WTC11 (cell line): ENCODE data around the gene AMN. TPM values are rescaled to one million over a fixed set of nuclear protein-coding genes. Genes with fewer than 3 reads are reported as not detected.

ENCODE experiments used
- ATAC-seq: fragments of 200-7000 bp; cut with Tn5 transposase; 2 replicates; pipeline ENCODE4 v1.10.0; 2021; ENCODE audit warnings: mild to moderate bottlenecking, moderate library complexity
- CTCF ChIA-PET: fragments of 300-600 bp; sonication (Branson Sonifier 250); formaldehyde crosslinking; loops from one replicate; lab custom pipeline; 2021; ENCODE audit warnings: antibody characterized with exemption; lab: Charles Lee
- POLR2A ChIA-PET: fragments of 350-600 bp; sonication (Branson Sonifier 250); formaldehyde crosslinking; loops from one replicate; lab custom pipeline; 2021; ENCODE audit warnings: antibody characterized with exemption; lab: Charles Lee
- DNase-seq: peaks from one replicate; pipeline ENCODE4 v3.0.0; 2021; ENCODE audit warnings: low spot score
- H3K27ac Mint-ChIP-seq: 2 replicates; pipeline ENCODE4 v1.8.0; 2021; ENCODE audit warnings: mixed read lengths
- H3K27me3 Mint-ChIP-seq: 2 replicates; pipeline ENCODE4 v1.8.0; 2021; ENCODE audit warnings: low read depth, mild to moderate bottlenecking, moderate library complexity, mixed read lengths
- H3K36me3 Mint-ChIP-seq: 2 replicates; pipeline ENCODE4 v1.8.0; 2021; ENCODE audit warnings: mixed read lengths
- H3K4me1 Mint-ChIP-seq: 2 replicates; pipeline ENCODE4 v1.8.0; 2022; ENCODE audit warnings: mixed read lengths
- H3K4me3 Mint-ChIP-seq: 2 replicates; pipeline ENCODE4 v1.8.0; 2021; ENCODE audit warnings: mild to moderate bottlenecking, moderate library complexity, mixed read lengths
- H3K9me3 Mint-ChIP-seq: 2 replicates; pipeline ENCODE4 v1.8.0; 2021; ENCODE audit warnings: mixed read lengths
- CBFB ChIP-seq: sonication (generic); formaldehyde crosslinking; IDR thresholded peaks from 2 replicates; pipeline ENCODE4 v1.8.1; 2022; ENCODE audit warnings: mild to moderate bottlenecking, low read depth, missing genetic modification reagents
- FOXJ3 ChIP-seq: sonication (generic); formaldehyde crosslinking; IDR thresholded peaks from 2 replicates; pipeline ENCODE4 v1.9.0; 2021; ENCODE audit warnings: missing genetic modification reagents, mild to moderate bottlenecking, borderline replicate concordance
- GTF2I ChIP-seq: fragments of 250-450 bp; sonication (Bioruptor Pico); conservative IDR thresholded peaks from 2 replicates; pipeline ENCODE4 v1.4.0; 2021; ENCODE audit warnings: mild to moderate bottlenecking
- IRF2 ChIP-seq: sonication (generic); formaldehyde crosslinking; IDR thresholded peaks from 2 replicates; pipeline ENCODE4 v1.8.0; 2022; ENCODE audit warnings: low read depth, missing genetic modification reagents, borderline replicate concordance
- NFATC4 ChIP-seq: fragments of 250-450 bp; sonication (Bioruptor Pico); IDR thresholded peaks from 2 replicates; pipeline ENCODE4 v1.9.0; 2021; ENCODE audit warnings: mild to moderate bottlenecking
- RELA ChIP-seq: sonication (generic); formaldehyde crosslinking; IDR thresholded peaks from 2 replicates; pipeline ENCODE4 v1.8.1; 2022; ENCODE audit warnings: missing genetic modification reagents, mild to moderate bottlenecking, borderline replicate concordance
- total RNA-seq: library from RNA; stranded (reverse); gene quantifications from 3 replicates; pipeline ENCODE4 v1.2.3, GENCODE V29; 2021
- TF ChIP-seq, protein P1 (sequence below): sonication (generic); formaldehyde crosslinking; IDR thresholded peaks from 2 replicates; pipeline ENCODE4 v1.8.0; 2022; ENCODE audit warnings: mild to moderate bottlenecking, missing genetic modification reagents
- TF ChIP-seq, protein P2 (sequence below): sonication (generic); formaldehyde crosslinking; IDR thresholded peaks from 2 replicates; pipeline ENCODE4 v1.8.0; 2022; ENCODE audit warnings: missing genetic modification reagents
- TF ChIP-seq, protein P3 (sequence below): fragments of 250-450 bp; sonication (Bioruptor Pico); IDR thresholded peaks from 2 replicates; pipeline ENCODE4 v1.9.0; 2021; ENCODE audit warnings: mild to moderate bottlenecking, borderline replicate concordance
- TF ChIP-seq, protein P4 (sequence below): sonication (generic); formaldehyde crosslinking; IDR thresholded peaks from 2 replicates; pipeline ENCODE4 v1.8.0; 2022; ENCODE audit warnings: mild to moderate bottlenecking, missing genetic modification reagents
- TF ChIP-seq, protein P5 (sequence below): fragments of 200-600 bp; IDR thresholded peaks from 2 replicates; pipeline ENCODE4 v1.8.0; 2022; ENCODE audit warnings: antibody characterized with exemption
- TF ChIP-seq, protein P6 (sequence below): fragments of 250-450 bp; sonication (Bioruptor Pico); IDR thresholded peaks from 2 replicates; pipeline ENCODE4 v1.8.0; 2021; ENCODE audit warnings: mild to moderate bottlenecking
- TF ChIP-seq, protein P7 (sequence below): sonication (generic); formaldehyde crosslinking; IDR thresholded peaks from 2 replicates; pipeline ENCODE4 v1.8.0; 2023; ENCODE audit warnings: missing genetic modification reagents
- TF ChIP-seq, protein P8 (sequence below): fragments of 250-450 bp; sonication (Bioruptor Pico); IDR thresholded peaks from 2 replicates; pipeline ENCODE4 v2.1.2; 2022; ENCODE audit warnings: mild to moderate bottlenecking, moderate library complexity
- TF ChIP-seq, protein P9 (sequence below): sonication (generic); formaldehyde crosslinking; IDR thresholded peaks from 2 replicates; pipeline ENCODE4 v1.8.1; 2023; ENCODE audit warnings: mild to moderate bottlenecking, missing genetic modification reagents, moderate library complexity
- TF ChIP-seq, protein P10 (sequence below): sonication (generic); formaldehyde crosslinking; IDR thresholded peaks from 2 replicates; pipeline ENCODE4 v1.8.1; 2023; ENCODE audit warnings: mild to moderate bottlenecking, missing genetic modification reagents, moderate library complexity

Gene AMN
- total RNA-seq, 1 experiment from 2014 or later = 2.8 TPM

DNA sequence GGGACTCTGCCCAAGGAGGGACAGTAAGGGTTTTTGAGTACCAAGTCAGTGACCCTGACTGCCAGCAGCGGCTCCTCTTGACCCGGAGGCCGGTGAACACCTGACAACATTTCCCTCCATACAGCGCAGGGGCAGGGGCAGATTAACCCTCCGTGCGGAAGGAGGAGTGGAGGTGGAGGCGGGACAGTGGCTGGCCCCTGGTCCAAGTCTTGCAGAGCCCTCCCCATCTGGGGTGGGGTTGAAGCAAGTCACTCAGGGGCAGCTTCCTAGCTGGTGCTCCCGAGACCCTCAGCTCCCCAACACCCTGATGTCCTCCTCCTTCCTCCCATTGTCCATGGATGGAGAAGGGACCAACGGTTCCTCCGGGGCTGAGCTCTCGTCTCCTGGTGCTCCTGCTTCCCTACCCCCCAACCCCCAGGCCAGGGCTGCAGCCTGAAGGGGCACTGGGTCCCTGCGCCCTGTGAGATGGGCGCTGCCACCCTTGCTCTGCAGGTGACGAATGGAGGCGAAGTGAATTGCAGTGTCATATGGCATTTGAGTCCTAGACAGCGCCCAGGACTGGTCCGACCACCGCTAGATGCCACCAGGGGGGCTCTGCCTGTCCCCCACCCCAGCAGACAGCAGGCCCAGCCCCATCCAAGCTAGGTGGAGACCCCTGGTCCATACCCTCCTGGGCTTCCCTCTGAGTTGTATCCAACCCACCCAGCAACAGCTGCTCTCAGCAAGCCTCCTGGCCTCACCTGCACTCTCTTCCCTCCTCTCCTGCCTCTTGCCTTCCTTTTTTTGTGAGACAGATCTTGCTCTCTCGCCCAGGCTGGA, 7.0 kb upstream of the AMN start (continued):
- TF ChIP-seq, protein P1, sequence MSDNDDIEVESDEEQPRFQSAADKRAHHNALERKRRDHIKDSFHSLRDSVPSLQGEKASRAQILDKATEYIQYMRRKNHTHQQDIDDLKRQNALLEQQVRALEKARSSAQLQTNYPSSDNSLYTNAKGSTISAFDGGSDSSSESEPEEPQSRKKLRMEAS = no peak
- TF ChIP-seq, protein P2, sequence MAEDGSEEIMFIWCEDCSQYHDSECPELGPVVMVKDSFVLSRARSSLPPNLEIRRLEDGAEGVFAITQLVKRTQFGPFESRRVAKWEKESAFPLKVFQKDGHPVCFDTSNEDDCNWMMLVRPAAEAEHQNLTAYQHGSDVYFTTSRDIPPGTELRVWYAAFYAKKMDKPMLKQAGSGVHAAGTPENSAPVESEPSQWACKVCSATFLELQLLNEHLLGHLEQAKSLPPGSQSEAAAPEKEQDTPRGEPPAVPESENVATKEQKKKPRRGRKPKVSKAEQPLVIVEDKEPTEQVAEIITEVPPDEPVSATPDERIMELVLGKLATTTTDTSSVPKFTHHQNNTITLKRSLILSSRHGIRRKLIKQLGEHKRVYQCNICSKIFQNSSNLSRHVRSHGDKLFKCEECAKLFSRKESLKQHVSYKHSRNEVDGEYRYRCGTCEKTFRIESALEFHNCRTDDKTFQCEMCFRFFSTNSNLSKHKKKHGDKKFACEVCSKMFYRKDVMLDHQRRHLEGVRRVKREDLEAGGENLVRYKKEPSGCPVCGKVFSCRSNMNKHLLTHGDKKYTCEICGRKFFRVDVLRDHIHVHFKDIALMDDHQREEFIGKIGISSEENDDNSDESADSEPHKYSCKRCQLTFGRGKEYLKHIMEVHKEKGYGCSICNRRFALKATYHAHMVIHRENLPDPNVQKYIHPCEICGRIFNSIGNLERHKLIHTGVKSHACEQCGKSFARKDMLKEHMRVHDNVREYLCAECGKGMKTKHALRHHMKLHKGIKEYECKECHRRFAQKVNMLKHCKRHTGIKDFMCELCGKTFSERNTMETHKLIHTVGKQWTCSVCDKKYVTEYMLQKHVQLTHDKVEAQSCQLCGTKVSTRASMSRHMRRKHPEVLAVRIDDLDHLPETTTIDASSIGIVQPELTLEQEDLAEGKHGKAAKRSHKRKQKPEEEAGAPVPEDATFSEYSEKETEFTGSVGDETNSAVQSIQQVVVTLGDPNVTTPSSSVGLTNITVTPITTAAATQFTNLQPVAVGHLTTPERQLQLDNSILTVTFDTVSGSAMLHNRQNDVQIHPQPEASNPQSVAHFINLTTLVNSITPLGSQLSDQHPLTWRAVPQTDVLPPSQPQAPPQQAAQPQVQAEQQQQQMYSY (CRISPR knock-in tag) = no peak
- TF ChIP-seq, protein P3, sequence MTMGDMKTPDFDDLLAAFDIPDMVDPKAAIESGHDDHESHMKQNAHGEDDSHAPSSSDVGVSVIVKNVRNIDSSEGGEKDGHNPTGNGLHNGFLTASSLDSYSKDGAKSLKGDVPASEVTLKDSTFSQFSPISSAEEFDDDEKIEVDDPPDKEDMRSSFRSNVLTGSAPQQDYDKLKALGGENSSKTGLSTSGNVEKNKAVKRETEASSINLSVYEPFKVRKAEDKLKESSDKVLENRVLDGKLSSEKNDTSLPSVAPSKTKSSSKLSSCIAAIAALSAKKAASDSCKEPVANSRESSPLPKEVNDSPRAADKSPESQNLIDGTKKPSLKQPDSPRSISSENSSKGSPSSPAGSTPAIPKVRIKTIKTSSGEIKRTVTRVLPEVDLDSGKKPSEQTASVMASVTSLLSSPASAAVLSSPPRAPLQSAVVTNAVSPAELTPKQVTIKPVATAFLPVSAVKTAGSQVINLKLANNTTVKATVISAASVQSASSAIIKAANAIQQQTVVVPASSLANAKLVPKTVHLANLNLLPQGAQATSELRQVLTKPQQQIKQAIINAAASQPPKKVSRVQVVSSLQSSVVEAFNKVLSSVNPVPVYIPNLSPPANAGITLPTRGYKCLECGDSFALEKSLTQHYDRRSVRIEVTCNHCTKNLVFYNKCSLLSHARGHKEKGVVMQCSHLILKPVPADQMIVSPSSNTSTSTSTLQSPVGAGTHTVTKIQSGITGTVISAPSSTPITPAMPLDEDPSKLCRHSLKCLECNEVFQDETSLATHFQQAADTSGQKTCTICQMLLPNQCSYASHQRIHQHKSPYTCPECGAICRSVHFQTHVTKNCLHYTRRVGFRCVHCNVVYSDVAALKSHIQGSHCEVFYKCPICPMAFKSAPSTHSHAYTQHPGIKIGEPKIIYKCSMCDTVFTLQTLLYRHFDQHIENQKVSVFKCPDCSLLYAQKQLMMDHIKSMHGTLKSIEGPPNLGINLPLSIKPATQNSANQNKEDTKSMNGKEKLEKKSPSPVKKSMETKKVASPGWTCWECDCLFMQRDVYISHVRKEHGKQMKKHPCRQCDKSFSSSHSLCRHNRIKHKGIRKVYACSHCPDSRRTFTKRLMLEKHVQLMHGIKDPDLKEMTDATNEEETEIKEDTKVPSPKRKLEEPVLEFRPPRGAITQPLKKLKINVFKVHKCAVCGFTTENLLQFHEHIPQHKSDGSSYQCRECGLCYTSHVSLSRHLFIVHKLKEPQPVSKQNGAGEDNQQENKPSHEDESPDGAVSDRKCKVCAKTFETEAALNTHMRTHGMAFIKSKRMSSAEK (CRISPR knock-in tag) = no peak
- TF ChIP-seq, protein P4, sequence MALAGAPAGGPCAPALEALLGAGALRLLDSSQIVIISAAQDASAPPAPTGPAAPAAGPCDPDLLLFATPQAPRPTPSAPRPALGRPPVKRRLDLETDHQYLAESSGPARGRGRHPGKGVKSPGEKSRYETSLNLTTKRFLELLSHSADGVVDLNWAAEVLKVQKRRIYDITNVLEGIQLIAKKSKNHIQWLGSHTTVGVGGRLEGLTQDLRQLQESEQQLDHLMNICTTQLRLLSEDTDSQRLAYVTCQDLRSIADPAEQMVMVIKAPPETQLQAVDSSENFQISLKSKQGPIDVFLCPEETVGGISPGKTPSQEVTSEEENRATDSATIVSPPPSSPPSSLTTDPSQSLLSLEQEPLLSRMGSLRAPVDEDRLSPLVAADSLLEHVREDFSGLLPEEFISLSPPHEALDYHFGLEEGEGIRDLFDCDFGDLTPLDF (CRISPR knock-in tag) = no peak
- TF ChIP-seq CBFB (CRISPR knock-in tag) (no peak), FOXJ3 (CRISPR knock-in tag) (no peak), IRF2 (CRISPR knock-in tag) (no peak)

DNA sequence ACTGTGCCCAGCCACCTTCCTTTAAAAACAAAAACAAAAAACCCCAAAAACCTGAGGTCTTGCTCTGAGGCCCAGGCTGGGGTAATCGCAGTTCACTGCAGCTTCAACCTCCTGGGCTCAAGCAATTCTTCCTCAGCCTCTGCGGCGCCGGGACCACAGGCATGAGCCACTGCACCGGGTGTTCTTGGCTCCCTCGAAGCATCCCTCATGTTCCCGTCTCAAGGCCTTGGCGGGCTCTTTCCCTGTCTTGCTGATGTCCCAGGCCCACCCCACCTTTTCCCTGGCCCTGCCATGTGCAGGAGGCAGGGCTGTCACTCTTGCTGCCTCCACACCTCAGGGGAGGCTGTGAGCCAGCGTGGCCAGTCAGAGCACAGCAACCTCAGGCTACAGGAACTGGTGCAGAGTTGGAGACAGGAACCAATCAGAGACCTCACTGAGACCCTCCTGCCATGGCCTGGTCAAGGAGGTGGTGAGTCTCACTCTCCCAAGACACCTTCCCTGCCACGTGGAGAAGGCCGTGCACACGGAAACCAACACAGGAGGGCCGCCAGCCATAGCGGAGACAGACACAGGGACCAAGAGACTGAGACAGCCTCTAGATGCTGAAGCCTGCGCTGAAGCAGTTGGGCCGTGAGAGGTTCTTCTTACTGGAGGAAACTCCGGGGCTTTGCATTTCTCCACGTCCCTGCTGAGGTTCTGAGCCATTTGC, 6.0 kb upstream of the AMN start:
- ChIA-PET POLR2A (no interaction called here), CTCF (interaction anchor here (0.7 to 2.7 kb wide), 5 partner anchors 131 to 222 kb away, joined by 3 to 14 read pairs (median 9); no protein-coding TSS in a partner anchor)
- no peaks in the 10 kb centered on the region for H3K4me1 Mint-ChIP-seq
- ATAC-seq (no peak), DNase-seq (no peak)
- no peaks in the 10 kb centered on the region for H3K9me3 Mint-ChIP-seq
- H3K4me3 Mint-ChIP-seq = no peak overlapping the region
- no peak overlapping the region for H3K27ac Mint-ChIP-seq
- H3K36me3 Mint-ChIP-seq = no peaks in the 10 kb centered on the region
- H3K27me3 Mint-ChIP-seq = no peaks in the 10 kb centered on the region
- TF ChIP-seq, protein P5, sequence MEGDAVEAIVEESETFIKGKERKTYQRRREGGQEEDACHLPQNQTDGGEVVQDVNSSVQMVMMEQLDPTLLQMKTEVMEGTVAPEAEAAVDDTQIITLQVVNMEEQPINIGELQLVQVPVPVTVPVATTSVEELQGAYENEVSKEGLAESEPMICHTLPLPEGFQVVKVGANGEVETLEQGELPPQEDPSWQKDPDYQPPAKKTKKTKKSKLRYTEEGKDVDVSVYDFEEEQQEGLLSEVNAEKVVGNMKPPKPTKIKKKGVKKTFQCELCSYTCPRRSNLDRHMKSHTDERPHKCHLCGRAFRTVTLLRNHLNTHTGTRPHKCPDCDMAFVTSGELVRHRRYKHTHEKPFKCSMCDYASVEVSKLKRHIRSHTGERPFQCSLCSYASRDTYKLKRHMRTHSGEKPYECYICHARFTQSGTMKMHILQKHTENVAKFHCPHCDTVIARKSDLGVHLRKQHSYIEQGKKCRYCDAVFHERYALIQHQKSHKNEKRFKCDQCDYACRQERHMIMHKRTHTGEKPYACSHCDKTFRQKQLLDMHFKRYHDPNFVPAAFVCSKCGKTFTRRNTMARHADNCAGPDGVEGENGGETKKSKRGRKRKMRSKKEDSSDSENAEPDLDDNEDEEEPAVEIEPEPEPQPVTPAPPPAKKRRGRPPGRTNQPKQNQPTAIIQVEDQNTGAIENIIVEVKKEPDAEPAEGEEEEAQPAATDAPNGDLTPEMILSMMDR = no peak
- TF ChIP-seq, protein P6, sequence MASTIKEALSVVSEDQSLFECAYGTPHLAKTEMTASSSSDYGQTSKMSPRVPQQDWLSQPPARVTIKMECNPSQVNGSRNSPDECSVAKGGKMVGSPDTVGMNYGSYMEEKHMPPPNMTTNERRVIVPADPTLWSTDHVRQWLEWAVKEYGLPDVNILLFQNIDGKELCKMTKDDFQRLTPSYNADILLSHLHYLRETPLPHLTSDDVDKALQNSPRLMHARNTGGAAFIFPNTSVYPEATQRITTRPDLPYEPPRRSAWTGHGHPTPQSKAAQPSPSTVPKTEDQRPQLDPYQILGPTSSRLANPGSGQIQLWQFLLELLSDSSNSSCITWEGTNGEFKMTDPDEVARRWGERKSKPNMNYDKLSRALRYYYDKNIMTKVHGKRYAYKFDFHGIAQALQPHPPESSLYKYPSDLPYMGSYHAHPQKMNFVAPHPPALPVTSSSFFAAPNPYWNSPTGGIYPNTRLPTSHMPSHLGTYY (CRISPR knock-in tag) = no peak
- TF ChIP-seq, protein P7, sequence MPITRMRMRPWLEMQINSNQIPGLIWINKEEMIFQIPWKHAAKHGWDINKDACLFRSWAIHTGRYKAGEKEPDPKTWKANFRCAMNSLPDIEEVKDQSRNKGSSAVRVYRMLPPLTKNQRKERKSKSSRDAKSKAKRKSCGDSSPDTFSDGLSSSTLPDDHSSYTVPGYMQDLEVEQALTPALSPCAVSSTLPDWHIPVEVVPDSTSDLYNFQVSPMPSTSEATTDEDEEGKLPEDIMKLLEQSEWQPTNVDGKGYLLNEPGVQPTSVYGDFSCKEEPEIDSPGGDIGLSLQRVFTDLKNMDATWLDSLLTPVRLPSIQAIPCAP (CRISPR knock-in tag) = no peak
- TF ChIP-seq, protein P8, sequence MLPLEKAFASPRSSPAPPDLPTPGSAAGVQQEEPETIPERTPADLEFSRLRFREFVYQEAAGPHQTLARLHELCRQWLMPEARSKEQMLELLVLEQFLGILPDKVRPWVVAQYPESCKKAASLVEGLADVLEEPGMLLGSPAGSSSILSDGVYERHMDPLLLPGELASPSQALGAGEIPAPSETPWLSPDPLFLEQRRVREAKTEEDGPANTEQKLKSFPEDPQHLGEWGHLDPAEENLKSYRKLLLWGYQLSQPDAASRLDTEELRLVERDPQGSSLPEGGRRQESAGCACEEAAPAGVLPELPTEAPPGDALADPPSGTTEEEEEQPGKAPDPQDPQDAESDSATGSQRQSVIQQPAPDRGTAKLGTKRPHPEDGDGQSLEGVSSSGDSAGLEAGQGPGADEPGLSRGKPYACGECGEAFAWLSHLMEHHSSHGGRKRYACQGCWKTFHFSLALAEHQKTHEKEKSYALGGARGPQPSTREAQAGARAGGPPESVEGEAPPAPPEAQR (CRISPR knock-in tag) = no peak
- TF ChIP-seq, protein P9, sequence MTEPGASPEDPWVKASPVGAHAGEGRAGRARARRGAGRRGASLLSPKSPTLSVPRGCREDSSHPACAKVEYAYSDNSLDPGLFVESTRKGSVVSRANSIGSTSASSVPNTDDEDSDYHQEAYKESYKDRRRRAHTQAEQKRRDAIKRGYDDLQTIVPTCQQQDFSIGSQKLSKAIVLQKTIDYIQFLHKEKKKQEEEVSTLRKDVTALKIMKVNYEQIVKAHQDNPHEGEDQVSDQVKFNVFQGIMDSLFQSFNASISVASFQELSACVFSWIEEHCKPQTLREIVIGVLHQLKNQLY = no peak
- TF ChIP-seq, protein P10, sequence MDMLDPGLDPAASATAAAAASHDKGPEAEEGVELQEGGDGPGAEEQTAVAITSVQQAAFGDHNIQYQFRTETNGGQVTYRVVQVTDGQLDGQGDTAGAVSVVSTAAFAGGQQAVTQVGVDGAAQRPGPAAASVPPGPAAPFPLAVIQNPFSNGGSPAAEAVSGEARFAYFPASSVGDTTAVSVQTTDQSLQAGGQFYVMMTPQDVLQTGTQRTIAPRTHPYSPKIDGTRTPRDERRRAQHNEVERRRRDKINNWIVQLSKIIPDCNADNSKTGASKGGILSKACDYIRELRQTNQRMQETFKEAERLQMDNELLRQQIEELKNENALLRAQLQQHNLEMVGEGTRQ (CRISPR knock-in tag) = no peak
- TF ChIP-seq GTF2I (CRISPR knock-in tag) (no peak), RELA (CRISPR knock-in tag) (no peak), FOXJ3 (CRISPR knock-in tag) (no peak), NFATC4 (CRISPR knock-in tag) (no peak)
